GM18519 (cell line): ENCODE measurements around the gene CBR3.
"Not testable (repeated sequence)": the region's sequence is repeated elsewhere in the genome, so short reads cannot be mapped to it uniquely, and the experiment has no call there.

ENCODE experiments used
- ATAC-seq: cut with Tn5 transposase; IDR thresholded peaks from one replicate; pipeline ENCODE4 v1.9.1; 2021; ENCODE audit warnings: mild to moderate bottlenecking, moderate library complexity; ENCODE audit not compliant: unreplicated experiment, low FRiP score

CBR3 gene

GRCh38 chr21:36115138-36115730, 19.6 kb upstream of the CBR3 start:
- no peak for ATAC-seq

GRCh38 chr21:36117286-36117741, 17.6 kb upstream of the CBR3 start:
- ATAC-seq: no peak

GRCh38 chr21:36120304-36120888, 14.5 kb upstream of the CBR3 start:
- ATAC-seq: no peak

- no peak for ATAC-seq
Observed at GRCh38 chr21:36122977-36123376, 11.9 kb upstream of the CBR3 start.

- ATAC-seq: no peak
Observed at GRCh38 chr21:36124395-36124794, 10.5 kb upstream of the CBR3 start.

GRCh38 chr21:36125512-36126207, 9.2 kb upstream of the CBR3 start:
- ATAC-seq: no peak

GRCh38 chr21:36126208-36126565, 8.7 kb upstream of the CBR3 start:
- ATAC-seq: no peak

GRCh38 chr21:36126621-36127110, 8.2 kb upstream of the CBR3 start:
- ATAC-seq: no peak

- ATAC-seq: no peak
Observed at GRCh38 chr21:36127250-36127904, 7.5 kb upstream of the CBR3 start.

- no peak for ATAC-seq
Observed at GRCh38 chr21:36127977-36128376, 6.9 kb upstream of the CBR3 start.

- ATAC-seq: no peak
Observed at GRCh38 chr21:36129219-36129618, 5.7 kb upstream of the CBR3 start.

- not testable (repeated sequence) for ATAC-seq
Observed at GRCh38 chr21:36130414-36130762, 4.5 kb upstream of the CBR3 start.

GRCh38 chr21:36130839-36131238, 4.0 kb upstream of the CBR3 start:
- ATAC-seq: not testable (repeated sequence)

- ATAC-seq: no peak
Observed at GRCh38 chr21:36132696-36133095, 2.2 kb upstream of the CBR3 start.

- ATAC-seq: no peak
Observed at GRCh38 chr21:36135391-36136102, 668 bp downstream of the CBR3 start.

GRCh38 chr21:36139791-36140190, 4.9 kb downstream of the CBR3 start:
- ATAC-seq: not testable (repeated sequence)

- ATAC-seq: peak; percentile 65
Observed at GRCh38 chr21:36141513-36141925, 6.6 kb downstream of the CBR3 start.

- not testable (repeated sequence) for ATAC-seq
Observed at GRCh38 chr21:36144233-36144632, 9.4 kb downstream of the CBR3 start.

- ATAC-seq: no peak
Observed at GRCh38 chr21:36145259-36145658, 10.4 kb downstream of the CBR3 start.

GRCh38 chr21:36147911-36148310, 13.0 kb downstream of the CBR3 start:
- no peak for ATAC-seq

GRCh38 chr21:36148886-36149285, 14.0 kb downstream of the CBR3 start:
- ATAC-seq: no peak
